ENCODE data around the gene USP12.
"Not testable (repeated sequence)": the region's sequence is repeated elsewhere in the genome, so short reads cannot be mapped to it uniquely, and the experiment has no call there.

USP12 gene

DNA sequence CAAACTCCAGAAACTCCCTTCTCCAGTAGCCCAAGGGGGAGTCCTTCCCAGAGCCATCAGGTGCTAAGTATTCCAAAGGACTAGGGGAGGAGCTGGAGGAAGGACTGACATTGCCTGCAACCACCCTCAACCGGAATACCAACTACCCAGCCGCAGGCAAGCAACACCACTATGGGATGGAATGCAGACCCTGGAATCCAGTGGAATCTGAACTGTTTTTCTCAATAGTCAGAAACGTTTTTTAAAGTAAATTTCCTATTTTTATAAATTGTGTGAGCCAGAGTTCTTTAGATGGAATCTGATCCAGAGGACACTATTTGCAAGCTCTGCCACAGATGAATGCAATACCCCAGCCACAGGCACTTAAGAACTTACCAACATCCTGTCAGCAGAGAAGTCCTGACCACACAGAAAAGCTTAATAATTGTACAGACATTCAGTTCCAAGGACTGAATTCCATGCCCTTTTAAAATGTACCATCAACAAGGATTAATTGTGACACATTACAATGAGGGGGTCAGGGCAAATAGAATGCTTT is 92.1 kb downstream of the USP12 start:
- DNase-seq (ENCODE audit: low spot score) = peak; percentile 69

- no peak for DNase-seq (ENCODE audit: low spot score)
These were observed 94.2 kb downstream of the USP12 start for GRCh38 chr13:27077451-27077850.

- no peak for DNase-seq (ENCODE audit: low spot score)
These were observed 95.2 kb downstream of the USP12 start for GRCh38 chr13:27076421-27076820.

DNA sequence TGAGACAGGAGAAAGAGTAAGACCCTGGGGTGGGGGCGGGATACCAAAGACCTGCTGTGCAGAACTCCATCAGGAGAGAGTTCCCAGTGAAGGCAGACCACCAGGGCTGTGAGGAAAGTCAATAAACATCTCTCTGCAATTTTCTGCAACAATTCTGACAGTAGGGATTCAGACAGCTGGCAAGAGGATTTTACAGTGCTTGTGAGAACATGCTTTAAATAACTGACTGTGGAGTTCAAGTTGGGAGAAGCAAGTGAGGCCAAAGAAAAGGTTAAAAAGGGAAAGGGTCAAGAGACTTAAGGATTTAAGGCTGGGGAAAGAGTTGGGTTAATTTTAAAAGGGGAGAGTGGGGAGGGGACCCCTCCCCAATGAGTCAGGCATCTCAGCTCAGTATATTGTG is 98.4 kb downstream of the USP12 start:
- DNase-seq (ENCODE audit: low spot score) = no peak

DNA sequence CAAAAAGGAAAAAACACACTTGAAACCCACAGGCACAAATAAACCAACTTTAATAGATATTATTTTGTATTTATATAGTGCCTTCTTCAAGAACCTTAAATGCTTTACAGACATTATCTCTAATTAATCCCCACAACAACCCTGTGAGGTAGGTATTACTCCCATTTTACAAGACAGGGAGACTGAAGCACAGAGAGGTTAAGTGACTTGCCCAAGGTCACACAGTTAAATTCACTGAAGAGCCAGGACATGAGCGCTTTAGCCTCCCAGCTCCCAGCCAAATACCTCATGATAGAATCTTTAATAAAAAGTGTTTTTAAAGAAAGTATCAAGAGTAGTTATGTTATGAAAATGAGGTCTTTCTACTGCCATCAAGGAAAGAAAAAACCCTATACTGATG is 105.5 kb downstream of the USP12 start:
- not testable (repeated sequence) for DNase-seq (ENCODE audit: low spot score)

DNA sequence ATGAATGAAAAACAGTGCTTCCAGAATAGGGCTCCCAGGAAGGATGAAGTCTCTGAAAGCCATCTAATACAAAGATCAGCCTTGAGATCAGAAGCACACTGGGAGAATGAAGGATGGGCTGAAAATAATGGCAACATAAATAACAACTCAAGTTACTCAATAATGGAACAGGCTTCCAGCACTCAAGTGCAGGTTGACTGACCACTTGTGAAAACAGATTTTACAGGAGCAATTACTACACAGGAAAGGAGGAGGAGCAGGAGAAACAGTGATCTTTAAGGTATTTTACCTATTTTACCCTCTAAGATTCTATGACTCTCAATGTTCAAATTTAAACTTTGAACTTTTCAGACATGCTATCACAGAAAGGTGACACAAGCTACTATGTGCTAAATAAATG is 106.0 kb downstream of the USP12 start:
- no peak for DNase-seq (ENCODE audit: low spot score)

- DNase-seq (ENCODE audit: low spot score) = no peak
These were observed 107.2 kb downstream of the USP12 start for GRCh38 chr13:27064252-27064995.

DNA sequence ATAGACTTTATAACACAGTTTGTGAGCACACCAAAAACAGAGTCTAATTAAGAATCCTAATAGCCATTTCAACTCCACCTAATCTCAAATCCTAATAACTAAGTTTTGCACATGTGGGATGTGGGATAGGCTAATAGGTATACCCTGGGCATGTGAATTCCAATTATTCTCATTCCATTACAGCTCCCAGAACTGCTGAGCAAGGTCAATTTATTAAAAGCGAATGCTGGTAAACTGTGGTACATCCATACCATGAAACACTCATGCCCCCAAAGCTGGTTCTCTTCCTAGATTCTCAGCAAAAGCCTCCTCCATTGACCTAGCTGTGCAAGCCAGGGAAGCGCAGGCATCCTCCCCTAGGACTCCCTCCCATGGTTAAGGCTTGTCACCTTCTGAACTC is 113.8 kb downstream of the USP12 start:
- no peak for DNase-seq (ENCODE audit: low spot score)

DNA sequence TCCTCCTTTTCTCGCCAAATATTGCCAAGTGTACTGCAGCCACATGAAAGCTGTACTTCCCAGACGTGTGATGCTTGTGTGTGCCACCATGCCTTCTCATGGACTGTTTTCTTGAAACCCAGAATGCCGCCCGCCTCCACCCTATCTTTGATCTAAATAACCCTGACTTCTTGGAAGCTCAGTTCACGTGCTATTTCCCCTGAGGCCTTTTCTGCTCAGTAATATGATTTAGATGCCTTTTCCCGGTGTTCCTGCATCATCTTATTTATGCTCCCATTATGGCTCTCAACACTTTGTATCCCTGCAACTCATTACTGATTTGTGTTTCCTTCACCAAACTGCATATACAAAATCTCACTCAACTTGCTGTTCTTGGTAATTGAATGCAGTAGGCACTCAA is 116.1 kb downstream of the USP12 start:
- no peak for DNase-seq (ENCODE audit: low spot score)

DNA sequence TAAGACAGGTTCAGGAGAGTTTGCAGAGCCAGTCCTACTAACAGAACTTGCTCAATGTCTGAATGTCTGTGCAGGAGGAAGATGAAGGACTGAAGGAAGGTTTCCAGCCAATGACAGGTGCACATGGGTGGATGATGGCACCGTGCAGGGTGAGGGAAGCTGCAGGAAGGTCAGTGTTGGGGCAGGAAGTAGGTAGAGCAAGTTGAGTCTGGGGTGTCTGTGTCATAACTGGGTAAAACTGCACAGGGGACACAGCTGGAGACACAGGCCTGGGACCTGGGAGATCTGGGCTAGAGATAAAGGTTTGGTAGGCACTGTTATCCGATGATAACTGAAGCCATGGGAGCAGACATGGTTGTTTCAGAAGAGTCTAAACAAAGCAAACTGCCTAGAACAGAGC is 116.9 kb downstream of the USP12 start:
- no peak for DNase-seq (ENCODE audit: low spot score)

DNA sequence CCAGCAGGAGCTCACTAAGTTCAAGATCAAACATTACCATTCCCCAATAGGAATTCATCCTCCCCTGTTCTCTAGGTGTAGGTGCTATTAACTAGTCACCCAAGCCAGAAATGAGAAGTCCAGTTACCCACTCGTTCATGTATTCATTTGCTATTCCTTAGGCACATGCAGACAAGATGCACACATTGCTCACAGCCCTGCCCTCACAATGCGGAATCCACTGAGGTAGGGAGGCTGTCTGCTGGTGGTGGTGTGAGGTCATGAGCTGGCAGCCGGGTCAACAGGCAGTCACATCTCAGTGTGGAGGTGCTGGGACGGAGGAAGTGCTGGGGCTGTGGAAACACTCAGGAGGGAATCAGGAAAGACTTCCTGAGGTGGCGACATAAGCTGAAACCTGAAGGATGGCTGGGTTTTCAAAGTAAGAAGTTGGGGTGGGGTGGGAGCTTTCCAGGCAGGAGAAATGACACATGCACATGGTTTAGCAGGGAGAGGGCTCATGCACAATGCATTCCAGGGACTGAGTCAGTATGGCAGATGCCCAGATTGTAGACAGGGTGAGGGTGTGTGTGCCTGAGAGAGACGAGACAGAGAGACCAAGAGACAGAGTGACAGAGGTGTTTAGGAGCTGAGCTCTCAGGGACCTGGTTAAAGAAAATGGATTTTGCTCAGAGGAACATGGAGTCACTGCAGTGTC is 117.6 kb downstream of the USP12 start:
- peak; percentile 94 for DNase-seq (ENCODE audit: low spot score)

GRCh38 chr13:27053210-27053884 is 118.3 kb downstream of the USP12 start:
- DNase-seq (ENCODE audit: low spot score) = no peak

GRCh38 chr13:27052551-27053208 is 118.9 kb downstream of the USP12 start:
- DNase-seq (ENCODE audit: low spot score) = no peak

GRCh38 chr13:27047081-27047480 is 124.5 kb downstream of the USP12 start:
- no peak for DNase-seq (ENCODE audit: low spot score)

GRCh38 chr13:27044837-27045570 is 126.6 kb downstream of the USP12 start:
- no peak for DNase-seq (ENCODE audit: low spot score)

DNA sequence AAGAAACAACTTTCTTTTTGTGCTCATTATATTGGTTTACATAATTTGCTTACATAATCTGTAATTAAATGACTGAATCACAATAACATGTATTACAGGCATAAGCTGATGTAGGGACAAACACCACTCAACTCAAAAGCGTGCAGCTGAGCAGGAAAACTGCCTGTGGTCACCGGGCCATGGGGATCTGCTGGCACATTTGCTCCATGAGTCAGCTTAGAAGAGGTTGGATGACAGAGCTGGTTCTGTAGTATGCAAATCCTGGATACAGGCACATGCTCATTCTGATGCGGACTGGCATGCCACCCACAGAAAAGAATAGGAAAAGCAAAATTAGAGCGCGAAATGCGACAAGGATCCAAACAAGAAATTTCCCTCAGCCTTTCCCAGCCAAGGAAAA is 128.6 kb downstream of the USP12 start:
- DNase-seq (ENCODE audit: low spot score) = peak; percentile 98

- DNase-seq (ENCODE audit: low spot score) = no peak
These were observed 130.3 kb downstream of the USP12 start for GRCh38 chr13:27041341-27041740.

DNA sequence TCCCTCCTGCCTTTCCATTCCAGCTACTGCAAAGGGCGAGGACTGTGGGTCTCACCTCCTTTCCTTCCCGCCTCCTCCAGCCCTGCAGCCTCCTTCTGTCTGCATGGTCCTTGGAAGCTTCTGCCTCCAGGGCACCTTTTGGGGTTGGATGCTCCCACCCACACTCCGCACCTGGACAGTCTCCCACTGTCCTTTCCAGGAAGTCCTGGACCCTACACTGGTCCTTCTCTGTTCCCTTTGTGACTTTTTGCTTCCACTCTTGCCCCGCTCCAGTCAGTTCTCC is 130.8 kb downstream of the USP12 start:
- DNase-seq (ENCODE audit: low spot score) = no peak

DNA sequence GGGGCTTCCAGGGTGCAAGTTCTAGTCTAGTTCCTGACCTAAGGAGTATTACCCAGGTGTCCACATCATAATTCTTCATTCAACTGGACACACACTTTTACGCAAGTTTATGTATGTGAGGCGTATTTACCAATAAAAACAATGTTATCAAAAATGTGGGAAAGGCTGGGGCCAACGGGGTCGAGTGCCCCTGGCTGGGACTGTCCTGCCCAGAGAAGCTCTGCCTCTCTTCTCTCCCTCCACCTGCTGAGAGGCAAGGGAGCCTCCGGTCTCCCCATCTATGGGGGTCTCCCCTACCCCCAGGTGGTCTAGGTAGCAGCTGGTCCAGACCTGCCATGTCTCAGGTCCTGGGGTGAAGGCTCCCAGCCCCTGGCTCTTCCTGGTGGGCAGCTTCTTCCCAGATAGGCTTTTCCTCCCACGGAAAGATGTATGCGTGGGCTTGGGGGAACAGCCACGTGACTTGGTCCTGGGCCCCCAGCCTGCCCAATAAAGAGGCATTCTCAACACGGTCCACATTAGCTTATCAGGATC is 132.4 kb downstream of the USP12 start:
- no peak for DNase-seq (ENCODE audit: low spot score)

DNA sequence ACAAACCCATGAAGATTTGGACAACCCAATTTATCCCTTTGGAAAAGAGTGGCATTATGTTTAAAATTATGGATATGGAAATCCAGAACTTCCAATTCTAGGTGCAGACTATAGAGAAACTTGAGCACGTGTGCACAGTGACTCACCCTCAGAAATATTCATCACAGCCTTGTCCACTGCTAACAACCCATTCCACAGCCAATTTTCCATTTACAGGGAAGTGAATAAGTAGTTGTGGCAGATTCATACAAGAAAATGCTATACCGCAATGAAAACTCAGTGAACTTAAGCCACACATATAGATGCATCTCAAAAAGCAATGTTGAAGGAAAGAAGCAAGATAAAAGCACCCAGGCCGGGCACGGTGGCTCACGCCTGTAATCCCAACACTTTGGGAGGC is 133.3 kb downstream of the USP12 start:
- DNase-seq (ENCODE audit: low spot score) = peak; percentile 76

- DNase-seq (ENCODE audit: low spot score) = no peak
These were observed 134.0 kb downstream of the USP12 start for GRCh38 chr13:27037571-27037970.

GRCh38 chr13:27037171-27037570 is 134.4 kb downstream of the USP12 start:
- no peak for DNase-seq (ENCODE audit: low spot score)

Measured in AG08395 (cell line).